Epithelial cell of proximal tubule (primary cell): ENCODE measurements around the gene C2orf69. TPM values are rescaled to one million over a fixed set of nuclear protein-coding genes. Genes with fewer than 3 reads are reported as not detected.

Experiments
- DNase-seq: peaks from one replicate; pipeline ENCODE4 v3.0.0-alpha.2; 2011; ENCODE audit warnings: low read depth
- H3K4me3 ChIP-seq: 2 replicates; pipeline ENCODE4 v1.5.1; 2011; ENCODE audit warnings: low read depth, mild to moderate bottlenecking, low read length
- CTCF ChIP-seq: conservative IDR thresholded peaks from 2 replicates; pipeline ENCODE4 v1.5.1; 2012; ENCODE audit warnings: low read depth, mild to moderate bottlenecking, low read length
- total RNA-seq: library from RNA; depleted of rRNA; stranded (reverse); fragments of >200 nt; gene quantifications from 2 replicates; pipeline ENCODE4 v1.2.3, GENCODE V29; 2015

C2orf69 gene
- total RNA-seq, 1 donor from 2014 or later: 13.0 TPM

DNA sequence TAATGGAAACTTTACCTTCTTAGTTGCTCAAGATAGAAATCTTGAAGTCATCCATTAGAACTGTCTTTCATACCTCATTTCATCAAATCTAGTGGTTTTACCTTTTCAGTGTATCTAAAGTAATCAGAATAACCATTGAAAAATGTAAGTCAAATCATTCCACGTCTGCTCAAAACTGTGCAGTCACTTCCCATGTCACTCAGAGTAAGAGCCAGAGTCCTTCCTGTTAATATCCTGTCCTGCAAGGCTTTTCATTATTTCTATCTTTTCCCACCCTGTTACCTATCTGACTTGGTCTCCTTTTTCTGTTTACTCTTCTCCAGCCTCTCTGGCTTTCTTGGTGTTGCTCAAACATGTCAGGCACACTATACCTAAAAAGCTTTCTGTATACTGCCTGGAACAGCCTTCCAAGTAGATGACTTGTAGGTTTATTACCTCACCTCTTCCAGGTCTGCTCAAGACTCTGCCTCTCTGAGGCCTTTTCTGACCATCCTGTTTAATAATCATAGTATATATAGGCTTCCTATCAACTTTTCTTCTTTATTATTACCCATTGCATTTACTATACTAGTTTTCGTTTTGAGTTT, 3.4 kb downstream of the C2orf69 start:
- TF ChIP-seq CTCF: no peak
- no peak overlapping the region for H3K4me3 ChIP-seq
- no peak for DNase-seq

GRCh38 chr2:199916980-199917379, 5.9 kb downstream of the C2orf69 start:
- TF ChIP-seq CTCF: no peak
- no peak for DNase-seq
- no peak overlapping the region for H3K4me3 ChIP-seq

DNA sequence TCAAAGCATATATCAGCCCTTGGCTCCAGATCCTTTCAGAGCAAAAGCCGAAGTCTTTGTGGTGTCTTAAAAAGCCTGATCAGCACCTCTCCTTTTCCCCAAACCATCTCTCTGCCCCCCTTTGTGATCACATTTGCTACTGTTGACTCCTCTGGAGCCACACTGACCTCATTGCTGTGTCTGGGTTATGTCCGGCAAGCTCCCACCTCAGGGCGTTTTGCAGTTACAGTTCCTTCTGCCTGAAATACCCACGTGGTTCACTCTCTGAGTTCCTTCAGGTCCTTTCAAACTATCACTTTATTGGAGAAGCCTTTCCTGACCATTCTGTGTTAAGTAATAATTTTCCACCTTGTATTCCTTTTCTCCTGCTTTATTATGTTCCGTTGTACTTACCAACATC, 11.8 kb downstream of the C2orf69 start:
- DNase-seq: no peak
- no peak for TF ChIP-seq CTCF
- H3K4me3 ChIP-seq: no peak overlapping the region

DNA sequence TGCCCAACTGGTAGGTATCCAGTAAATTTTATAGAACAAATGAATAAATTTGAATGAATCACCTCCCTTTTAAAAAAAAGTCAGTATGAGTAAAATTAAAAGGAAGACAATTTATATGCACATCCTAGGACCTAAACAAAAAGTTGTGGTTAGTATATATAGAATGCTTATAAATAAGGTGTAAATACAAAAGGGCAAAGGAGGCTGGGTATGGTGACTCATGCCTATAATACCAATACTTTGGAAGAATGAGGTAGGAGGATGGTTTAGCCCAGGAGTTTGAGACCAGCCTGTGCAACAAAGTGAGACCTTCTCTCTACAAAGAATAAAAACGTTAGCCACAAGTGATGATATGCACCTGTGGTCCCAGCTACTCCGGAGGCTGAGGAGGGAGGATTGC, 12.8 kb downstream of the C2orf69 start:
- DNase-seq: no peak

DNA sequence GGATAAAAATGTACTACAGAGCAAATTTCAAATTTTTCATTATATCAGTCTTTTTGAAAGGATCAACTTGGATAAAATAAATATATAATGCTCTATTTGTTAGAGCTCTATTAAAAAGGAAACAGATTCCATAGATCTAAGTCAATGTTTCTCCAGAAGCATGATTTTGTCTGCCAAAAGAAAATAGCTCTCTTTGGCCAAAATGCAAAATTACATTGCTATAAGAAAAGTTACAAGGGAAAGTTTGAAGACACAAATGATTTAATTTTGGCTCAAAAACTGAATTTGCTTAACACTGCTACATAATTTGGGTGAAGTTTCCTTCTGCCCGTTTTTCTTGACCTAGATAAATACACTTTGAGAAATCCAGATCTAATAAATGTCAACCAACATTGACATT, 15.7 kb downstream of the C2orf69 start:
- no peak for TF ChIP-seq CTCF

More for the DNA sequence above, 12.8 kb downstream of the C2orf69 start:
- TF ChIP-seq CTCF: no peak
- H3K4me3 ChIP-seq: no peak overlapping the region

DNA sequence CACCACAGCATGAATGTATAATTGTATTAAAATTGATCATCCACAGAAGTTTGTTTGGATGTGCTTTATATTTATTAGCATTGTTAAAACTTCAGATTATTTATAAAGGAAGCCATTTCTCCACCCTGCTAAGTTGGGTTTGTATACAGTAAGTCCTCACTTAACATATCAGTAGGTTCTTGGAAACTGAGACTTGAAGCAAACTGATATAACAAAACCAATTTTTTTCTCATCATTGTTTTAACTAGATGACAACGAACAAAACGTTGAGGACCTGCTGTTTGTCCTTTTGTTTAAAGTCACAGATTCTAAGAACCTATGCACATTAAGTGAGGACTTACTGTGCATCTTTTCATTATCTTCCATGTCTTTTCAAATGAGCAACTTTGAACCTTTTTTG, 17.1 kb downstream of the C2orf69 start:
- no peak for DNase-seq
- no peak overlapping the region for H3K4me3 ChIP-seq
- no peak for TF ChIP-seq CTCF

More for the DNA sequence above, 15.7 kb downstream of the C2orf69 start:
- no peak for DNase-seq
- no peak overlapping the region for H3K4me3 ChIP-seq

DNA sequence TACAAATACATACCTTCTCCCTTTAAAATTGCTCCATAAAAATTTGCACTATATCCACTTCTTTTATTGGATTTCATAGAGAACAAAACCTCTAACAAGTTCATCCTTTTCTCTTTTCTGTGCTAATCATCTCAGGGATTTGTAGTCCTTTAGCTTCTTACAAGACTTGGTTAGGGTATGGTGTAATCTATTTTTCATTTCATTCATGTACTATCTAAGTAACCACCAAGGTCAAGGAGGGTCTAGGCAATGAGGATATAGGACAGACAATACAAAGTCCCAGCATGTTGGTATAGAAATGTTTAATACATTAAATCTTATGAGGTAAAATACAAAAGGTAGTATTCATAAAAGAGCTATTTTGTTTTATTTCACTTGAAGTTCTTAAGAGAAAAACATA, 17.5 kb downstream of the C2orf69 start:
- H3K4me3 ChIP-seq: no peak overlapping the region
- TF ChIP-seq CTCF: no peak
- DNase-seq: no peak
